NCI-H2196 treated with DMSO at 0.1 percent for 48 hours (cell line): ENCODE results near the gene ZFYVE28.
"Not testable (repeated sequence)": the region's sequence is repeated elsewhere in the genome, so short reads cannot be mapped to it uniquely, and the experiment has no call there.

Source experiments
- DNase-seq: peaks from one replicate; lab custom pipeline; 2025; ENCODE audit not compliant: unreplicated experiment; lab: John Stamatoyannopoulos, UW

Gene ZFYVE28

GRCh38 chr4:2275546-2276251 is 142.7 kb downstream of the ZFYVE28 start:
- no peak for DNase-seq

- not testable (repeated sequence) for DNase-seq
These were observed 143.4 kb downstream of the ZFYVE28 start for GRCh38 chr4:2275044-2275397.

GRCh38 chr4:2274320-2275043 is 144.0 kb downstream of the ZFYVE28 start:
- no peak for DNase-seq

GRCh38 chr4:2273657-2274319 is 144.7 kb downstream of the ZFYVE28 start:
- no peak for DNase-seq

GRCh38 chr4:2273221-2273620 is 145.2 kb downstream of the ZFYVE28 start:
- DNase-seq, result no peak

- DNase-seq, result no peak
These were observed 145.7 kb downstream of the ZFYVE28 start for GRCh38 chr4:2272828-2273120.

GRCh38 chr4:2272026-2272827 is 146.2 kb downstream of the ZFYVE28 start:
- no peak for DNase-seq

- DNase-seq, result no peak
These were observed 147.0 kb downstream of the ZFYVE28 start for GRCh38 chr4:2271279-2272025.

GRCh38 chr4:2270341-2271165 is 147.9 kb downstream of the ZFYVE28 start:
- no peak for DNase-seq

GRCh38 chr4:2269618-2270163 is 148.8 kb downstream of the ZFYVE28 start:
- no peak for DNase-seq

- DNase-seq, result no peak
These were observed 149.3 kb downstream of the ZFYVE28 start for GRCh38 chr4:2269206-2269531.

GRCh38 chr4:2268357-2269205 is 149.9 kb downstream of the ZFYVE28 start:
- DNase-seq, result no peak

- DNase-seq, result no peak
These were observed 150.6 kb downstream of the ZFYVE28 start for GRCh38 chr4:2267841-2268240.

- DNase-seq, result no peak
These were observed 151.1 kb downstream of the ZFYVE28 start for GRCh38 chr4:2267320-2267811.

- no peak for DNase-seq
These were observed 151.6 kb downstream of the ZFYVE28 start for GRCh38 chr4:2266821-2267220.

GRCh38 chr4:2266181-2266580 is 152.3 kb downstream of the ZFYVE28 start:
- no peak for DNase-seq

GRCh38 chr4:2265113-2266110 is 153.0 kb downstream of the ZFYVE28 start:
- no peak for DNase-seq
